IMR-90 (cell line): ENCODE results near the gene SSR2. TPM values are rescaled to one million over a fixed set of nuclear protein-coding genes. Genes with fewer than 3 reads are reported as not detected.

Source experiments
- ATAC-seq: fragments of 200-7000 bp; cut with Tn5 transposase; 2 replicates; pipeline ENCODE4 v1.9.1; 2020; ENCODE audit warnings: low read depth, mild to moderate bottlenecking, moderate library complexity
- BruUV-seq: library from RNA; stranded (reverse); fragments of 400-500 nt; replicated peaks from 2 replicates; lab custom pipeline; 2021; lab: Mats Ljungman, UMichigan
- CTCF ChIA-PET: fragments of 300-600 bp; formaldehyde crosslinking; extraction: SDS; loops from one replicate; lab custom pipeline; 2021; ENCODE audit warnings: antibody characterized with exemption; lab: Yijun Ruan, JAX
- POLR2A ChIA-PET: fragments of 300-600 bp; sonication (Branson Sonifier 250); formaldehyde crosslinking; loops from one replicate; lab custom pipeline; 2022; ENCODE audit warnings: antibody characterized with exemption; ENCODE audit not compliant: unreplicated experiment; lab: Charles Lee
- DNase-seq: peaks from one replicate; pipeline ENCODE4 v3.0.0; 2013
- H2AFZ ChIP-seq: replicated peaks from 2 replicates; pipeline ENCODE3; 2013; ENCODE audit warnings: low read length, mild to moderate bottlenecking; ENCODE audit not compliant: poor library complexity
- H2AK5ac ChIP-seq: 2 replicates; pipeline ENCODE4 v1.6.1; 2013; ENCODE audit warnings: low read depth, low read length, inconsistent platforms
- H2AK9ac ChIP-seq: replicated peaks from 2 replicates; pipeline ENCODE3; 2013; ENCODE audit warnings: mild to moderate bottlenecking, low read depth, low read length, moderate library complexity; ENCODE audit not compliant: poor library complexity
- H2BK120ac ChIP-seq: 2 replicates; pipeline ENCODE4 v1.6.1; 2013; ENCODE audit warnings: low read depth, low read length, inconsistent platforms
- H2BK15ac ChIP-seq: 3 replicates; pipeline ENCODE4 v1.6.1; 2013; ENCODE audit warnings: low read depth, low read length, inconsistent platforms
- H2BK20ac ChIP-seq: 2 replicates; pipeline ENCODE4 v1.6.1; 2013; ENCODE audit warnings: low read depth, mild to moderate bottlenecking, inconsistent platforms, low read length, moderate library complexity
- H2BK5ac ChIP-seq: 2 replicates; pipeline ENCODE4 v1.6.1; 2013; ENCODE audit warnings: mild to moderate bottlenecking, low read depth, low read length, inconsistent platforms; ENCODE audit not compliant: poor library complexity, severe bottlenecking
- H3K14ac ChIP-seq: replicated peaks from 2 replicates; pipeline ENCODE4 v1.6.1; 2013; ENCODE audit warnings: low read depth, low read length, inconsistent platforms
- H3K18ac ChIP-seq: 2 replicates; pipeline ENCODE4 v1.6.1; 2013; ENCODE audit warnings: low read depth, low read length, control low read depth
- H3K23ac ChIP-seq: 2 replicates; pipeline ENCODE4 v1.6.1; 2013; ENCODE audit warnings: low read depth, low read length, inconsistent platforms
- H3K27ac ChIP-seq: 2 replicates; pipeline ENCODE4 v1.5.1; 2013; ENCODE audit warnings: mild to moderate bottlenecking, control low read depth, low read length; ENCODE audit not compliant: insufficient read depth
- H3K27me3 ChIP-seq: 2 replicates; pipeline ENCODE4 v1.6.1; 2013; ENCODE audit warnings: low read length; ENCODE audit not compliant: control insufficient read depth, insufficient read depth
- H3K36me3 ChIP-seq: 2 replicates; pipeline ENCODE4 v1.6.1; 2013; ENCODE audit warnings: low read length, mixed read lengths; ENCODE audit not compliant: control insufficient read depth, insufficient read depth
- H3K4ac ChIP-seq: 2 replicates; pipeline ENCODE4 v1.6.1; 2013; ENCODE audit warnings: low read depth, low read length, inconsistent platforms
- H3K4me1 ChIP-seq: 2 replicates; pipeline ENCODE4 v1.6.1; 2013; ENCODE audit warnings: low read length, mixed read lengths; ENCODE audit not compliant: control insufficient read depth, insufficient read depth
- H3K4me2 ChIP-seq: 2 replicates; pipeline ENCODE4 v1.6.1; 2013; ENCODE audit warnings: low read depth, mild to moderate bottlenecking, control low read depth, low read length, moderate library complexity
- H3K4me3 ChIP-seq: 2 replicates; pipeline ENCODE4 v1.5.1; 2013; ENCODE audit warnings: low read depth, mild to moderate bottlenecking, control low read depth, low read length, moderate library complexity; ENCODE audit not compliant: insufficient read depth
- H3K56ac ChIP-seq: 2 replicates; pipeline ENCODE4 v1.6.1; 2013; ENCODE audit warnings: low read length, inconsistent platforms; ENCODE audit not compliant: insufficient read depth; ENCODE audit errors: extremely low read depth
- H3K79me1 ChIP-seq, 2 experiments: 2 replicates each; pipeline ENCODE4 v1.6.1; 2013; ENCODE audit warnings: low read length in 2 of 2, inconsistent platforms in 1 of 2, low read depth in 1 of 2
- H3K9ac ChIP-seq: 2 replicates; pipeline ENCODE4 v1.6.1; 2013; ENCODE audit warnings: low read depth, low read length, control low read depth
- H3K9me1 ChIP-seq: 2 replicates; pipeline ENCODE4 v1.6.1; 2013; ENCODE audit warnings: low read length, inconsistent platforms; ENCODE audit not compliant: insufficient read depth
- H3K9me3 ChIP-seq: 2 replicates; pipeline ENCODE4 v1.6.1; 2013; ENCODE audit warnings: low read length; ENCODE audit not compliant: control insufficient read depth, insufficient read depth
- H4K20me1 ChIP-seq: 2 replicates; pipeline ENCODE4 v1.6.1; 2013; ENCODE audit warnings: low read length, inconsistent platforms; ENCODE audit not compliant: insufficient read depth
- H4K5ac ChIP-seq: 2 replicates; pipeline ENCODE4 v1.6.1; 2013; ENCODE audit warnings: mild to moderate bottlenecking, low read depth, low read length, control low read depth
- H4K8ac ChIP-seq, 2 experiments: 2 replicates each; pipeline ENCODE4 v1.6.1; 2013; ENCODE audit warnings: low read depth in 2 of 2, low read length in 2 of 2, control low read depth in 1 of 2, inconsistent platforms in 1 of 2
- H4K91ac ChIP-seq: 2 replicates; pipeline ENCODE4 v1.6.1; 2013; ENCODE audit warnings: low read depth, low read length, inconsistent platforms; ENCODE audit not compliant: insufficient read depth
- BHLHE40 ChIP-seq: fragments of 150-350 bp; IDR thresholded peaks from 2 replicates; pipeline ENCODE4 v1.6.1; 2016; ENCODE audit warnings: mild to moderate bottlenecking, low read depth, low read length
- FOS ChIP-seq: fragments of 150-350 bp; IDR thresholded peaks from 2 replicates; pipeline ENCODE4 v1.6.1; 2016; ENCODE audit warnings: low read depth, low read length
- MAFK ChIP-seq: IDR thresholded peaks from 2 replicates; pipeline ENCODE4 v1.6.1; 2012; ENCODE audit warnings: low read depth, low read length, improper control_type of control experiment
- NFE2L2 ChIP-seq: fragments of 150-350 bp; IDR thresholded peaks from 2 replicates; pipeline ENCODE4 v1.6.1; 2016; ENCODE audit warnings: low read depth, mild to moderate bottlenecking, low read length
- POLR2A ChIP-seq: IDR thresholded peaks from 2 replicates; pipeline ENCODE4 v1.6.1; 2012; ENCODE audit warnings: mild to moderate bottlenecking, low read depth, low read length
- RAD21 ChIP-seq: IDR thresholded peaks from 2 replicates; pipeline ENCODE4 v1.6.1; 2012; ENCODE audit warnings: low read length, improper control_type of control experiment
- RFX5 ChIP-seq: IDR thresholded peaks from 2 replicates; pipeline ENCODE4 v1.8.0; 2012; ENCODE audit warnings: low read depth, mild to moderate bottlenecking, low read length, moderate library complexity
- SMC3 ChIP-seq: fragments of 150-350 bp; IDR thresholded peaks from 2 replicates; pipeline ENCODE4 v1.6.1; 2016; ENCODE audit warnings: low read depth, mild to moderate bottlenecking, antibody characterized with exemption, low read length, moderate library complexity
- WGBS, 2 experiments: methylation state at CpG; one replicate each; pipeline versions ENCODE4 v1.1.5 to v1.1.7; 2013; ENCODE audit warnings: missing lambda C conversion rate in 2 of 2; ENCODE audit not compliant: insufficient read length in 1 of 2; ENCODE audit errors: extremely low coverage in 2 of 2; 5-methylcytosine and 5-hydroxymethylcytosine counted together
- dilution Hi-C: fragments of 300-500 bp; cut with HindIII; formaldehyde crosslinking; loops from one replicate; pipeline ENCODE4 v1.14.3; 2018; ENCODE audit warnings: low sequenced_read_pairs; ENCODE audit not compliant: unreplicated experiment
- in situ Hi-C: fragments of 300-500 bp; cut with MboI; formaldehyde crosslinking; loops from 3 replicates; pipeline ENCODE4 v1.14.3; 2019; ENCODE audit warnings: low sequenced_read_pairs, inconsistent platforms, mixed read lengths
- intact Hi-C: fragments of 100-400 bp; cut with micrococcal nuclease; formaldehyde crosslinking; loops from 2 replicates; pipeline ENCODE4 v1.10.0; 2022
- polyA plus RNA-seq, 3 experiments: library from polyadenylated mRNA; depleted of rRNA; stranded (reverse); fragments of >200 nt; gene quantifications; 2 replicates each; pipeline ENCODE4 v1.2.3, GENCODE V29; 2012; ENCODE audit warnings: low replicate concordance in 1 of 3
- total RNA-seq: library from RNA; depleted of rRNA; stranded (reverse); fragments of >200 nt; gene quantifications from 2 replicates; pipeline ENCODE4 v1.2.3, GENCODE V29; 2012
- TF ChIP-seq, protein P1 (sequence below): fragments of 150-350 bp; IDR thresholded peaks from 2 replicates; pipeline ENCODE4 v1.6.1; 2016; ENCODE audit warnings: low read depth, mild to moderate bottlenecking, low read length, moderate library complexity, borderline replicate concordance
- TF ChIP-seq, protein P2 (sequence below): conservative IDR thresholded peaks from 2 replicates; pipeline ENCODE4 v1.5.1; 2012; ENCODE audit warnings: mild to moderate bottlenecking, low read depth, low read length, improper control_type of control experiment
- TF ChIP-seq, protein P3 (sequence below): fragments of 150-350 bp; IDR thresholded peaks from 2 replicates; pipeline ENCODE4 v1.6.1; 2017; ENCODE audit warnings: mild to moderate bottlenecking, antibody characterized with exemption, low read length, low read depth

The SSR2 gene
- total and polyA plus RNA-seq, 2 of the 4 experiments (the other 2 are of a cell fraction) = 553 to 1,264 TPM

DNA sequence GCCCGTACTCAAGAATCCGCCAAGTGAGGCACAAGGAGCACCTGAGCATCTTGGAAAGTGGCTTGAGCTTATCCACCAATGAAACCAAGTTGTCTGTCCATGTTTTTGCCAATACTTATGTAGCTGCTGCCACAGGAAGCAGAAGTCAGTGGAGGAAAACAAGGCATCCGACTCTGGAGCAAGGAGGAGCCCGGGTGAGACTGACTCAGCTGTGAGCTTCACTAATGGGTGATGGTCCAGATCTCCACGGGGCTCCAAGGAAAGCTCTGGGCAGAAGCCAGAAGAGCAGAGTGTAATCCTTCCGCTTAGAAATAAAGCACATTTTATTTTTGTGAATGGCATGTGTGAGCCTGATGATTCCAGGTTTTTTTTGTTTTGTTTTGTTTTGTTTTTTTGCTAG lies 12.3 kb upstream of the SSR2 start:
- peak; percentile 39 for DNase-seq
- WGBS, 2 experiments = 78% methylated on average over 5 of the region's 6 CpGs; no CpG with 5 or more reads in 1 of the 2 experiments

More for the DNA sequence above, 12.3 kb upstream of the SSR2 start:
- 0 out of 2 replicates have a peak, but pooled peaks cover 1% of the 10 kb centered on the region for H3K4me1 ChIP-seq
- no peak overlapping the region for H2BK120ac ChIP-seq
- no peaks in the 10 kb centered on the region for H3K79me1 ChIP-seq
- intact Hi-C loops = no loop called here
- no peak overlapping the region for H3K9ac ChIP-seq
- H3K56ac ChIP-seq = no peak overlapping the region
- H3K18ac ChIP-seq = no peak overlapping the region
- H3K27me3 ChIP-seq = no peaks in the 10 kb centered on the region
- dilution Hi-C loops = no loop called here
- in situ Hi-C loops = no loop called here
- H3K4me2 ChIP-seq = no peak overlapping the region
- no peak overlapping the region for H3K4me3 ChIP-seq
- CTCF ChIA-PET = no interaction called here
- peaks cover 4% of the 10 kb centered on the region; the same call in 1 of the 2 replicates for H3K9me1 ChIP-seq
- H3K4ac ChIP-seq = no peak overlapping the region
- H2AFZ ChIP-seq = peak overlapping the region; percentile 57
- no peak overlapping the region for H2BK15ac ChIP-seq
- no peak overlapping the region; the same call in 1 of the 2 replicates for H3K14ac ChIP-seq
- H3K23ac ChIP-seq = no peak overlapping the region
- no peak overlapping the region for H4K8ac ChIP-seq
- H2BK5ac ChIP-seq = no peak overlapping the region
- peak overlapping the region; percentile 48 for H2AK9ac ChIP-seq
- no peak overlapping the region for H4K5ac ChIP-seq
- H3K27ac ChIP-seq = no peak overlapping the region
- no peak overlapping the region for H2BK20ac ChIP-seq
- H3K36me3 ChIP-seq = peaks cover 9% of the 10 kb centered on the region; the same call in 1 of the 2 replicates
- H3K9me3 ChIP-seq = no peaks in the 10 kb centered on the region
- no peak overlapping the region for H4K91ac ChIP-seq
- no peak; the same call in 1 of the 2 replicates for ATAC-seq
- no TSS peak for BruUV-seq
- TF ChIP-seq NFE2L2 (no peak), SMC3 (no peak), FOS (no peak), BHLHE40 (no peak), RFX5 (no peak), MAFK (no peak), POLR2A (no peak), RAD21 (no peak)
- TF ChIP-seq, protein P1, sequence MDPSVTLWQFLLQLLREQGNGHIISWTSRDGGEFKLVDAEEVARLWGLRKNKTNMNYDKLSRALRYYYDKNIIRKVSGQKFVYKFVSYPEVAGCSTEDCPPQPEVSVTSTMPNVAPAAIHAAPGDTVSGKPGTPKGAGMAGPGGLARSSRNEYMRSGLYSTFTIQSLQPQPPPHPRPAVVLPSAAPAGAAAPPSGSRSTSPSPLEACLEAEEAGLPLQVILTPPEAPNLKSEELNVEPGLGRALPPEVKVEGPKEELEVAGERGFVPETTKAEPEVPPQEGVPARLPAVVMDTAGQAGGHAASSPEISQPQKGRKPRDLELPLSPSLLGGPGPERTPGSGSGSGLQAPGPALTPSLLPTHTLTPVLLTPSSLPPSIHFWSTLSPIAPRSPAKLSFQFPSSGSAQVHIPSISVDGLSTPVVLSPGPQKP = no peak
- TF ChIP-seq, protein P2, sequence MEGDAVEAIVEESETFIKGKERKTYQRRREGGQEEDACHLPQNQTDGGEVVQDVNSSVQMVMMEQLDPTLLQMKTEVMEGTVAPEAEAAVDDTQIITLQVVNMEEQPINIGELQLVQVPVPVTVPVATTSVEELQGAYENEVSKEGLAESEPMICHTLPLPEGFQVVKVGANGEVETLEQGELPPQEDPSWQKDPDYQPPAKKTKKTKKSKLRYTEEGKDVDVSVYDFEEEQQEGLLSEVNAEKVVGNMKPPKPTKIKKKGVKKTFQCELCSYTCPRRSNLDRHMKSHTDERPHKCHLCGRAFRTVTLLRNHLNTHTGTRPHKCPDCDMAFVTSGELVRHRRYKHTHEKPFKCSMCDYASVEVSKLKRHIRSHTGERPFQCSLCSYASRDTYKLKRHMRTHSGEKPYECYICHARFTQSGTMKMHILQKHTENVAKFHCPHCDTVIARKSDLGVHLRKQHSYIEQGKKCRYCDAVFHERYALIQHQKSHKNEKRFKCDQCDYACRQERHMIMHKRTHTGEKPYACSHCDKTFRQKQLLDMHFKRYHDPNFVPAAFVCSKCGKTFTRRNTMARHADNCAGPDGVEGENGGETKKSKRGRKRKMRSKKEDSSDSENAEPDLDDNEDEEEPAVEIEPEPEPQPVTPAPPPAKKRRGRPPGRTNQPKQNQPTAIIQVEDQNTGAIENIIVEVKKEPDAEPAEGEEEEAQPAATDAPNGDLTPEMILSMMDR = no peak
- TF ChIP-seq, protein P3, sequence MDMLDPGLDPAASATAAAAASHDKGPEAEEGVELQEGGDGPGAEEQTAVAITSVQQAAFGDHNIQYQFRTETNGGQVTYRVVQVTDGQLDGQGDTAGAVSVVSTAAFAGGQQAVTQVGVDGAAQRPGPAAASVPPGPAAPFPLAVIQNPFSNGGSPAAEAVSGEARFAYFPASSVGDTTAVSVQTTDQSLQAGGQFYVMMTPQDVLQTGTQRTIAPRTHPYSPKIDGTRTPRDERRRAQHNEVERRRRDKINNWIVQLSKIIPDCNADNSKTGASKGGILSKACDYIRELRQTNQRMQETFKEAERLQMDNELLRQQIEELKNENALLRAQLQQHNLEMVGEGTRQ = no peak
- H2AK5ac ChIP-seq = no peak overlapping the region
- no peaks in the 10 kb centered on the region for H4K20me1 ChIP-seq
- POLR2A ChIA-PET = no interaction called here
